Measurements from ENCODE around the gene VASH1. TPM values are rescaled to one million over a fixed set of nuclear protein-coding genes. Genes with fewer than 3 reads are reported as not detected.

The VASH1 gene
- polyA plus RNA-seq, 1 donor (not counting 4 experiments of a cell fraction or from before 2014, with no cell fraction given): 0.12 TPM

- no peak for FAIRE-seq
- H3K4me1 ChIP-seq (ENCODE audit: control insufficient read depth, extremely low read depth, insufficient read depth, low read length): no peaks in the 10 kb centered on the region
- no peaks in the 10 kb centered on the region for H4K20me1 ChIP-seq (ENCODE audit: control insufficient read depth, extremely low read depth, insufficient read depth, low read length)
- no peak overlapping the region for H2AFZ ChIP-seq (ENCODE audit: control insufficient read depth, low read length)
- no peak overlapping the region for H3K4me3 ChIP-seq (ENCODE audit: control insufficient read depth in 2 of 3, extremely low read depth in 1 of 3, insufficient read depth in 2 of 3, low read depth in 1 of 3, low read length in 3 of 3)
- H3K9me1 ChIP-seq (ENCODE audit: control insufficient read depth, extremely low read depth, insufficient read depth, low read length): no peaks in the 10 kb centered on the region
- dilution Hi-C loops (cut with MboI; ENCODE audit: extremely low pct_ligation_motif_present, low sequenced_read_pairs): no loop called here
- peaks cover 5% of the 10 kb centered on the region for H3K27me3 ChIP-seq (ENCODE audit: control insufficient read depth, extremely low read depth, insufficient read depth, low read length)
- H3K79me2 ChIP-seq (ENCODE audit: control insufficient read depth, insufficient read depth, low read length): no peaks in the 10 kb centered on the region
- TF ChIP-seq CTCF (optimal IDR thresholded peaks at IDR 0.05 in 1 of 3, IDR thresholded peaks at IDR 0.05 in 1 of 3, conservative IDR thresholded peaks at IDR 0.05 in 1 of 3; ENCODE audit: extremely low read depth in 1 of 3, insufficient read depth in 2 of 3, low read length in 3 of 3) (no peak), EZH2 (IDR thresholded peaks at IDR 0.05; ENCODE audit: low read length) (no peak)
- no peak overlapping the region for H3K4me2 ChIP-seq (ENCODE audit: control insufficient read depth, extremely low read depth, insufficient read depth, low read depth, low read length)
- H3K9ac ChIP-seq (ENCODE audit: control insufficient read depth, extremely low read depth, insufficient read depth, low read length): no peak overlapping the region
- H3K36me3 ChIP-seq (ENCODE audit: control insufficient read depth in 2 of 2, extremely low read depth in 1 of 2, insufficient read depth in 2 of 2, low read length in 2 of 2): no peaks in the 10 kb centered on the region
- no peaks in the 10 kb centered on the region for H3K9me3 ChIP-seq (ENCODE audit: control insufficient read depth, low read depth, low read length)
- no peak overlapping the region for H3K27ac ChIP-seq (ENCODE audit: control insufficient read depth, insufficient read depth, low read length)
- DNase-seq (ENCODE audit: low read depth, low spot score): no peak
Measured at GRCh38 chr14:76829650-76830421, 68.6 kb downstream of the VASH1 start.

- no peak for DNase-seq (ENCODE audit: low read depth, low spot score)
- Histone ChIP-seq H3K4me2 (ENCODE audit: control insufficient read depth, extremely low read depth, insufficient read depth, low read depth, low read length) (no peak overlapping the region), H3K79me2 (ENCODE audit: control insufficient read depth, insufficient read depth, low read length) (no peaks in the 10 kb centered on the region), H3K4me1 (ENCODE audit: control insufficient read depth, extremely low read depth, insufficient read depth, low read length) (no peaks in the 10 kb centered on the region), H3K27me3 (ENCODE audit: control insufficient read depth, extremely low read depth, insufficient read depth, low read length) (peaks cover 5% of the 10 kb centered on the region), H2AFZ (ENCODE audit: control insufficient read depth, low read length) (no peak overlapping the region), H4K20me1 (ENCODE audit: control insufficient read depth, extremely low read depth, insufficient read depth, low read length) (no peaks in the 10 kb centered on the region), H3K27ac (ENCODE audit: control insufficient read depth, insufficient read depth, low read length) (no peak overlapping the region), H3K9me3 (ENCODE audit: control insufficient read depth, low read depth, low read length) (no peaks in the 10 kb centered on the region), H3K9me1 (ENCODE audit: control insufficient read depth, extremely low read depth, insufficient read depth, low read length) (no peaks in the 10 kb centered on the region), H3K36me3 (ENCODE audit: control insufficient read depth in 2 of 2, extremely low read depth in 1 of 2, insufficient read depth in 2 of 2, low read length in 2 of 2) (no peaks in the 10 kb centered on the region), H3K9ac (ENCODE audit: control insufficient read depth, extremely low read depth, insufficient read depth, low read length) (no peak overlapping the region), H3K4me3 (ENCODE audit: control insufficient read depth in 2 of 3, extremely low read depth in 1 of 3, insufficient read depth in 2 of 3, low read depth in 1 of 3, low read length in 3 of 3) (no peak overlapping the region)
- dilution Hi-C loops (cut with MboI; ENCODE audit: extremely low pct_ligation_motif_present, low sequenced_read_pairs): no loop called here
- no peak for TF ChIP-seq EZH2 (IDR thresholded peaks at IDR 0.05; ENCODE audit: low read length)
- TF ChIP-seq CTCF (optimal IDR thresholded peaks at IDR 0.05 in 1 of 3, IDR thresholded peaks at IDR 0.05 in 1 of 3, conservative IDR thresholded peaks at IDR 0.05 in 1 of 3; ENCODE audit: extremely low read depth in 1 of 3, insufficient read depth in 2 of 3, low read length in 3 of 3): no peak
- FAIRE-seq: no peak
Measured at GRCh38 chr14:76830556-76830955, 69.3 kb downstream of the VASH1 start.

Measured in keratinocyte (primary cell).